Stomach (tissue), 4 donors: ENCODE results near the gene ANKRD13C.

Source experiments
- CTCF ChIP-seq, 7 experiments: fragments of 450-650 bp in 4 of 7; fragments of 200-600 bp in 3 of 7; sonication (generic) in 3 of 7; IDR thresholded peaks; one replicate each; pipeline ENCODE4 v1.5.1; 2016 to 2019; ENCODE audit warnings: antibody characterized with exemption in 7 of 7, control low read depth in 2 of 7, mild to moderate bottlenecking in 1 of 7
- POLR2A ChIP-seq, 4 donors: fragments of 450-650 bp; IDR thresholded peaks; one replicate each; pipeline ENCODE4 v1.6.1; 2016; ENCODE audit warnings: antibody characterized with exemption in 4 of 4, control low read depth in 2 of 4, mild to moderate bottlenecking in 1 of 4, moderate library complexity in 1 of 4

GRCh38 chr1:70290218-70290617, 64.3 kb downstream of the ANKRD13C start:
- TF ChIP-seq CTCF (IDR thresholded peaks at IDR 0.05), result no peak
- TF ChIP-seq POLR2A (IDR thresholded peaks at IDR 0.05), result no peak
